AG08396 (cell line): ENCODE results near the gene GEMIN7.
"Not testable (repeated sequence)": the region's sequence is repeated elsewhere in the genome, so short reads cannot be mapped to it uniquely, and the experiment has no call there.

ENCODE experiments used
- DNase-seq: peaks from one replicate; pipeline ENCODE4 v3.0.0; 2012; ENCODE audit warnings: low spot score, mixed read lengths

GEMIN7 gene

DNA sequence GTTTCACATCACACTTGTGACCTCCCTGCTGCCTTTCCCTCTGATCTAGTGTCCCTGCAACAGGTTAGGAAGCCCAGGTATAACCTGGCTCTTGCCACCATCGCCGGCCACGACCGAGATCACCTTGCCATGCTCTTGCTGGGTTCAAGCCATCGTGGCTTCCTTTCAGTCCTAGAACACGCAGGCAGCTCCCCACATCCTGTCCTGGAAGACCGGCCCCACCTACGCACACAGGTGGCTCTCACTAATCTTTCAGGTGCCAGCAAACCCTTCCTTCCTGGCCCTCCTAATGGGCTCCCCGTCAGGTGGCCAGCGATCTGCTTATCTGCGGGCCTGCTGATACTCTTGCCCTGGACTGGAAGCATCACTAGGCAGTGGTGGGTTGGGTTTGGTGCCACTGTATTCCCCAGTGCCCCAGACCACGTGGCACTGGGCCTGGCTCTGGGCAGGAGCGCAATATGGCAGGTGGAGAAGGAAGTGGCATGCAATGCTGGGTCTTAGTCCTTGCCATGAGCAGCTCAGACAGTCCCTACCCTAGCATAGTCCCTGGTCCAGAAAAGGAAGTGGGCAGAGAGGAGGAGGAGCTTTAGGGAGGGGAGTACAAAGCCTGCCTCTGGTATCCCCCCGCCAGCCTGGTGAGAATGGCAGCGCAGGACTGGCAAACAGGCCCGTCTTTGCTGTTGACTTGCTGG, 25.7 kb downstream of the GEMIN7 start:
- DNase-seq, result no peak

DNA sequence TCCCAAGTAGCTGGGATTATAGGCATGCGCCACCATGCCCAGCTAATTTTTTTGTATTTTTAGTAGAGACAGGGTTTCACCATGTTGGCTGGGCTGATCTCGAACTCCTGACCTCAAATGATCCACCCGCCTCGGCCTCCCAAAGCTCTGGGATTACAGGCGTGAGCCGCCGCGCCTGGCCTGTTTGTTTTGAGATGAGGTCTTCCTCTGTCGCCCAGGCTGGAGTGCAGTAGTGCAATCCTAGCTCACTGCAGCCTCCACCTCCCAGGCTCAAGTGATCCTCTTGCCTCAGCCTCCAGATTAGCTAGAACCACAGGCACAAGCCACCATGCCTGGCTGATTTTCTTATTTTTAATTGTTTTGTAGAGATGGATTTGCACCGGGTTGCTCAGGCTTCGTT, 27.3 kb downstream of the GEMIN7 start:
- not testable (repeated sequence) for DNase-seq

DNA sequence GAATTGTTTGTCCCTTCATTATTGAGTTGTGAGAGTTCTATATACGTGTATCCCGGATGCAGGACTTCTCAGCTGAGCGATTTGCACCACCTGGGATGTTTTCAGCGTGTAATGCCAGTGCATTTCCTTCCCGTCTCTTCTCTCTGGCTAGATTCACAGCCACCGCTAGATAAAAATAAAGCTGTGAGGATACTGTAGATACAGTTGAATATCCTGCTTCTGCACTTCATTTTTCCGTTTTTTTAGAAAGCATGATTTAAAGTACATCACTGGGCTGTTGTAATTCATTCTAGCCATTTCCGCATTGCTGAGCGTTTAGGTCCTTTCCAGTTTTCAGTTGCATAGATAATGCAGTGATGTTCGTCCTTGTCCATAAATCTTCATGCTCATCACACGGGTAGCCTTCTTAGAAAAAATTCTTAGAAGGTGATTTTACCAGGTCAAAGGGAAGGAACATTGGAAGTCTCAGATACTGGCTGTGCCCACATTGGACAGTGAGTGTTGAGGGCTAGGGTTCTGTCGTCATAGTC, 28.6 kb downstream of the GEMIN7 start:
- DNase-seq, result no peak

DNA sequence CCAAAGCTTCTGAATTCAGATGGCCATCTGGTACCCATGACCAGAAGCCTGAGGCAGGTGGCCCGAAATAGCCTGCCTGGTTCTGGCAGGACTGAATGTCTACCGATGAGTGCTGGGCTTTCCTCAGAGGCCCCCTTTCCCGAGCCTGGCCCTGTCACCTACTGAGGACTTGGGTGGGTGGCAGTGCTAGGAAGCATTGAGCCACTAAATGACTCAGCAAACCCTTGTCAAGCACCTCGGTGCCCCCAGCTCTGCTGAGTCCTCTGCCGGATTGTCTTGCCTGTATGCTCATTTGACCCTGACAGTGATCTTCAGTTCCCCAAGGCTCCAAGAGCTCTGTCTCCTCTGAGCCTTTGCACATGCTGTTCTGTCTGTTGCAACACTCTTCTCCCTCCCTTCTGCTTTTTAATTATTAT, 31.8 kb downstream of the GEMIN7 start:
- no peak for DNase-seq

DNA sequence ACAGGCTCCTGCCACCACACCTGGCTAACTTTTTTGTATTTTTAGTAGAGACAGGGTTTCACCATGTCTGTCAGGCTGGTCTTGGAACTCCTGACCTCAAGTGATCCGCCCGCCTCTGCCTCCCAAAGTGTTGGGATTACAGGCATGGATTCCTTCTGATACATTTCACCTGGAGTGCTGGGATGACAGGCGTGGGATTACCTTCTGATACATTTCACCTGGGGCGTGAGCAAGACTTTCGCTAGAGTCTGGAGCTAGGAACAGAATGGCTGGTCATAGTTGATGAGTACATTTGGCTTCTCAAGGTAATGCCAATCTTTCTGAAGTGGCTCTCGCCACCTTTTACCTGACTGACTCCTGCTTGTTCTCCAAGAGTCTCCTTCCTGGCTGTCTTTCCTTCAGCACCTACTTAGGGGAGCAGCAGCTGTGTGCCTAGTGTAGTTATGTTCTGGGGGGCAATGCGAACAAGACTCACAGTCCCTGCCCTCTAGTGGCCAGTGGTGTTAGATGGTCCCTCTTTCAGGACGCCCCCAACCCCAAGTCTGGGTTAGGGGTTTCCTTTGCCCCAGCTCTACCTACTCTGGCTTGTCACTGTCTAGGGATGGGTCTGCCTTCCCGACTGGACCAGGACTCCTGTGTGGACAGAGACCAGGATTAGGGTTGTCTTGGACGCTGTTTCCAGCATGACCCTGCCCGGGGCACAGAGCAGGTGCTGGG, 33.2 kb downstream of the GEMIN7 start:
- DNase-seq, result no peak

DNA sequence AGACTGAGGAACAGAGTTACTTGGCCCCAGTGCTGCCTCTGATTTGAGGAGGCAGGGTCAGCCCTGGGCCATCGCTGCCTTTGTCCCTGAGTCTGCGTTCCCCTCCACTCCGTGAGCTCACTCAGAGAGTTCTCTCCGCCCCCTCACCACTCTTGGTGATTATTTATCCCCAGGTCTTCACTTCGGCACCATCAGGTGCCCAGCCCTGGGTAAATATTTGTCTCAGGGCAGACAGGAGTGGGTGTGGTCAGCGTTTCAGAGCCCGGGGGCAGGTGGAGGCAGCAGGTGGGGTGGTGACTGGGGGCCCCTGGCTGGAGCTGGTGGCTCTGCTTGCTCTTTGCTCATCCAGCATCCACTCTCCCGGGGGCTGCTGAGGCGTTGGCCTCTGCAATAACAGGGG, 34.6 kb downstream of the GEMIN7 start:
- DNase-seq, result no peak

DNA sequence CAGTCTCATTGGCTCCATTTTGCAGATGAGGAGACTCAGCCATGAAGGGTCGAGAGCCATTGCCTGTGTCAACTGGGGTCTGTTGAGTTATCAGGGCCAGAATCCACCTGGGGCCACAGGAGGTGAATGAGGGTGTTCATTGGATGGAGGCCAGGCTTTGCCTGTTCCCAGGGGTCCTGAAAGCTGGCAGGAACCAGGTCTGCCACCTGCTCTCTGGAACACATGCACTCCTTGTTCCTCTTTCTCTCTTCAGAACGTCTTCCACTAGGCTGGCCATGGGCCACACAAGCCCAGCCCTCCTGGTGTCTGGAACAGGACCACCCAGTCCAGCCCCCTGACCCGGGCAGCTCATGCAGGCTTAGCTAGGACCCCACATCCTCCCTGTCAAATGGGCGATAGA, 35.1 kb downstream of the GEMIN7 start:
- no peak for DNase-seq

DNA sequence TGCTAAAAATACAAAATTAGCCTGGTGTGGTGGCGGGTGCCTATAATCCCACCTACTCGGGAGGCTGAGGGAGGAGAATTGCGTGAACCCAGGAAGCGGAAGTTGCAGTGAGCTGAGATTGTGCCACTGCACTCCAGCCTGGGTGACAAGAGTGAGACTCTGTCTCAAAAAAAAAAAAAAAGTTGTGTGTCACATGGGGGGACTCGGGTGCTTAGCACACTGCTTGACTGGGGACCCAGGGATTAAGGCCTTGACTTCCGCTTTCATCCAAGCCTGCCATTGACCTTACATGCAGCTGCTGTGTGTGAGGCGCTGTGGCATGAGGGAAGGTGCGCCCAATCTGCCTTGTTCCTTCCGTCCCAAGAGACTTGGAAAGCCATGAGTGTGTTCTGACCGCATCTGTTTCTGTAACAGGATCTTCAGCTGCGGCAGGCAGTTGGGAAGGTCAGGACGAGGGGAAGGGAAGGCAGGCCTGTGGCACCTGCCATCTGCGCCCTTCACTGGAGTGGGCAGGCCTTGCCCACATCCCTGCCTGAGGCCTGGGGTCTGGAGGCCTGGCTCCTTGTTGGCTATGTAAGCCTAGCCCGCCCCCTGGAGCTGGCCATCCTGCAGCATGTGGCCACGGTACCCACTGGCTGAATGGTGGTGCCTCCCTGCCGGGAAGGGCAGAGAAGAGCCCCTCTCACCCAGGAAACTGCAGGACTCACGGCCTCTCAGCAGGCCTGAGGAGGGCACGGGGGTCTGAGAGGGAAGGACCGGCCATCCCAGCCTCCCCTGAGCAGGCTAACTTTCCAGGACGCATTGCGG, 37.0 kb downstream of the GEMIN7 start:
- no peak for DNase-seq

DNA sequence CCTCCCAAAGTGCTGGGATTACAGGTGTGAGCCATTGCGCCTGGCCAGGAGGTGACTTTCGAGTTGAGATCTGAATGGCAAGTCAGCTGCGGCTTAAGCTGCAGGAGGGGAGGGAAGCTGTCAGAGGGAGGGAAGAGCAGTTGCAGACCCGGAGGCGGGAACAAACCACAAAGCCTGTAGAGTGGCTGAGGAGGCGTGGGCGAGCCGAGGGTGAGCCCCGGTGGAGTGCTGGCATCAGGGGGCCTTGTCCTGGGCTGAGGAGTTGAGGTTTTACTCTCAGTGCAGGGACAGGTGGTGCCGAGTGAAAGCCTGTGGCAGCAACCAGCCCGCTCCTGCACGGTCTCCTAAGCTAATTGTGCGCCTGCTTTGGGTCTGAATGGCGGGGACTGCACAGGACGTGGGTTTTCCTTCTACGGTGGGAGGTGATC, 38.1 kb downstream of the GEMIN7 start:
- no peak for DNase-seq

DNA sequence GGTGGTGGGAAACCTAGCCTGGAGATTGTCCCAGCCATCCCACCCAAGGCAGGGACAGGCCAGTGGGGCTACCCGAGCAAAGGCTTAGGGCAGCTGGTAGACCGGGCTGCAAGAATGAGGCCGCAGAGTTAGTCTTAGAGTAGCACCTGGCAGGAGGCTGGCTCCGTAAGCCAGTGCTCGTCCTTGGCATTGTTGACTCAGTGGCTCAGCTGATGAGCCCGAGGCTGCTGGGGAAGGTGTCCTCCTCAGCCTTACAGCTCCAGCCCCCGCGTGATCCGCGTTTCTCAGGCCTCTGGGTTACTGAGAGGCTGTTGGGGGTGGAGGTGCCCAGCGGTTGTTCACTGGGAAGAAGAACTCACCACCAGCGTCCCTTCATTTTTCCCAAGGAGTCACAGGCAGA, 38.6 kb downstream of the GEMIN7 start:
- no peak for DNase-seq

DNA sequence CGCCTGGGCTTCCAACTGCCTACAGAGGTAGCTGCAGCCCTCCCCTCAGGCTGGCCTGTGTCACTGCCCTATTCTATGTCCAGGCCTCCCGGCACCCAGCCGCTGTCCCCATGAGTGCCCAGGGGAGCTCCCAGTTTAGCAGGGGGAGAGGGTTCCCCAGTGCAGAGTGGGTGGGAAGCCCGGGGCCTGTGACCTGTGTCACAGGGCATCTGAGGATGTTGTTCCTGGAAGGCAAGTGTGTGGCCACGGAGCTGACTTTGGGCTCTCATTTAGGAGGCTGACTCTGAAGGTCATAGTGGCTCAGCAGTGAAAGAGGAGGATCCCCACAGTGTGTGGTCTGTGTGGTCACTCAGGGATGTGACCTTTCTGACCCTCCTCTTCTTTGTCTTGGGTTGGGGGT, 39.0 kb downstream of the GEMIN7 start:
- DNase-seq, result no peak

DNA sequence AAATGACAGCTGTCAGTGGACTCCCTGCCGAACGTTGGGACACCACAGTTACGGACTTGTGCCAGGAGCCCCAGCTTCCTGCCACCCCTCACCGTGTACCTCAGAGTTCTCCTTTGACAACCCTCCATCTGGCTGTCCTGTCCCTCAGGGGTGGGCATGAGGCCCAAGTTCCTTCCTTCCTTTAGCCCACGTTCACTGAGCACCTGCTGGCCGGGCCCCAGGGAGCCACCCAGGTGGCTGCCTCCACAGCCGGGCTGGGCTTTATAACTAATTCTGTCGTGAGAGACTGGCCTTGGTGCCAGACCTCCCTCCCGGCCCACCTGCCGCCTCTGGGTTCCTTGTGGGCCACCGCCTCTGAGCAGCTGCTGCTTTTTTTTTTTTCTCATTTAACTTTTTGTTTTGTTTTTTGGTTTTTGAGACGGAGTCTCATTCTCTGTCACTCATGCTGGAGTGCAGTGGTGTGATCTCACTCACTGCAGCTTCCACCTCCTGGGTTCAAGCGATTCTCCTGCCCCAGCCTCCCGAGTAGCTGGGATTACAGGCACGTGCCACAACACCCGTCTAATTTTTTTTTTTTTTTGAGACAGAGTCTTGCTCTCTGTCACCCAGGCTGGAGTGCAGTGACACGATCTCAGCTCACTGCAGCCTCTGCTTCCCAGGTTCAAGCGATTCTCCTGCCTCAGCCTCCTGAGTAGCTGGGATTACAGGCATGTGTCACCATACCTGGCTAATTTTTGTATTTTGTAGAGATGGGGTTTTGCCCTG, 39.7 kb downstream of the GEMIN7 start:
- not testable (repeated sequence) for DNase-seq

DNA sequence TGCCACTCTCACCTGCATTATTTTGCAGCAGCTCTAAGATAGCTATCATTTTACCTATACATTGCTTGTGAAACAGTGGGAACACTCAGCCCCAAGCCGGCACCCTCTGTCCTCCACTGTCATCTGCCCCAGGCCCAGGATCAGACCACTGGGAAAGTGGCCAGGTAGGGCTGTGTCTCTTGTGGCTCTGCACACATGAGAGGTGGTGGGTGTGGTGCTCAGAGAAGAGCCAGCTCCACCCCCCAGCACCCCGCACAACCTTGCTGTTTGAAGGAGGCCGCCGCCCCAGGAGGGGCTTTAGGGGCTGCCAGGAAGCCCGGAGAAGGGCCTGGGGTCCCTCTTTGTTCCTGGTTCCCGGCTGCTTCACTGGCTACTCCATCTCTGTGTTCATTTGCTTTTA, 40.5 kb downstream of the GEMIN7 start:
- no peak for DNase-seq

DNA sequence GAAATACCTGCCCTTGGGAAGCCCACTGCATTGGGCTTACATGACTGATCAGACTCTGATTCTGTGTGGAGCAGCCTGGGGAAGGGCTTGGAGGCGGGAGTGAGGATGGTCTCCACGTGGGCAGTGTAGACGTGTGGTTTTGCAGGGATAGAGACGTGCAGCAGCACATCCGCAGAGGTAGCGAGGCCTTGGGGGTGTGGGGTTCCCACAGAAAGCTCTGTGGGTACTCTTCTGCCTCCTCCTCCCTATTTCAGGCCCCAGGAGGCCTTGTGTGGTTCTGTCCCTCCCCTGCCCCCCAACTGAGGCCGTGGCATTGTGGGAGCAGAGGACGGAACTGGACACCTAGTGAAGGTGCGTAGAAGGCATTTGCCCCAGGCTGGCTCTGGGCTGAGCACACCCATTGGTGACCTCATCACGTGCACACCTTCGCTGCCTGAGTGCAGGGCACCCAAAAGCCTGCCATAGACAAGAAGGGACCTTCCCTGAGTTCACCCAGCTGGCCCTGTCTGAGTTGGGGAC, 42.8 kb downstream of the GEMIN7 start:
- DNase-seq, result no peak

DNA sequence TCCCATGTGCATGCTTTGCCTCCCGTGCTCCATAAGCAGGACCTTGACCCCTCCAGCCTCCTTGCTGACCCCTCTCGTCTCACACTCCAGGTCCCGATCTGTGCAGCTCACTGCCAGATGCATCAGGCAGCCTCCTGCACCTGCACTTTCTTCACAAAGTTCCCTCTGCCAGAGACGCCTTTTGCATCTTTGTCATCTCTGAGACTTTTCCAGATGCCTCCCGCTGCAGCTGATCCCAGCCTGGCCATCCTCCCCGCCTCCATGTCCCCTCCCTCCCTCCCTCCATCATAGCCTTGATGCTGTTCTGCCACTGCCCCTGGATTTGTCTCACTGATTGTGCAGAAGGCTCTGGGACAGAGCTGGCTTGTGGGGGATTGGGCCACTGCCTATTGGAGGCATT, 43.8 kb downstream of the GEMIN7 start:
- DNase-seq, result no peak

DNA sequence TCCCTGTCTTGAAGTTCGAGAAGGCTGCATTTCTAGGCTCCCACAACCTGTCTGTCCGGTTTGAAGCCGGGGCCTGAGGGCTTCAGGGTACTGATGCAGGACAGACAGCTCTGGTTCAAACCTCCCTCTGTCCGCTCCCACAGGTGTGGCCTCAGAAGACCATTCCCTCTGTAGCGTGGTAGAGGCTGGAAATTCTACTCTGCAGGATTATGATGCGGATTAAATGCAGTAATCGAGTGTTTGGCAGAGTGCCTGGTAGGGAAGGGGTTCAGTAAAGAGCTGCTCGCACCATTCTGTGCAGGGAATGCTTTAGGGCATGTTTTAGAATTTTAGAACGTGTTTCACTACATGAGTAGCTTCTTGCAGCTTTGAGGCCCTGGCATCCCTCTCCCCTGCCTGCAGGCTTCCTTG, 44.4 kb downstream of the GEMIN7 start:
- DNase-seq, result no peak

DNA sequence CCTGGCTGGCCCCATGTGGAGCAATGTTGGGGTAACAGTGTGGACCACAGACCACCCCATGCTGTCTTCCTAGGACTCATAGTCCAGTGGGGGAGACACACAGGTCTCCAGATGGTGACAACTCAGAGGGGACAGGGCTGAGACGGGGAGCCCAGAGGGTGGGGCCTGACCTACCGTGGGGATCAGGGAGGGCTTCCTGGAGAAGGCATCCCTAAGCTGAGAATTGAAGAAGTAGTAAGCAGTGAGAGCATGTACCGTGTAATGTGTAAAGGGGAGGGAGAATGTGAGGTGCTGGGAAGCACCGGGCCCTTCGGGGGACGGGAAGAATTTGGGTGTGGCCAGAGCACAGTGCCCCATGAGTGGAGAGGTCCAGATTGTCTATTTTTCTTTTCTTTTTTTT, 45.0 kb downstream of the GEMIN7 start:
- no peak for DNase-seq

DNA sequence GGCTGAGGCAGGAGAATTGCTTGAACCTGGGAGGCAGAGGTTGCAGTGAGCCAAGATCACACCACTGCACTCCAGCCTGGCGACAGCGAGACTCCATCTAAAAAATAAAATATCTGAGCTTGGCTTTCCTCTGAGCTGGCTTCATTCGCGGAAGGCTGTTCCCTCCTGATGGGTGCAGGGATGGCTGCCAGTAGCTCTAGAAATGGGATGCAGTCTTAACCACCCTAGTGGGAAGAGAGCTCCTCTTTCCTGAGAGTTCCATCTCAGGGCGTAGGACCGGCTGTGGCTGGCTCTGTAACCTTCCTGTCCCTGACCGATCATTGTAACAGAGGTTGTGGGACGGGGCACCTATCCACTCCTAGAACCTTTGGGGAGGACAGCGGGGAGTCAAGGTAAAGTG, 46.3 kb downstream of the GEMIN7 start:
- DNase-seq, result no peak

DNA sequence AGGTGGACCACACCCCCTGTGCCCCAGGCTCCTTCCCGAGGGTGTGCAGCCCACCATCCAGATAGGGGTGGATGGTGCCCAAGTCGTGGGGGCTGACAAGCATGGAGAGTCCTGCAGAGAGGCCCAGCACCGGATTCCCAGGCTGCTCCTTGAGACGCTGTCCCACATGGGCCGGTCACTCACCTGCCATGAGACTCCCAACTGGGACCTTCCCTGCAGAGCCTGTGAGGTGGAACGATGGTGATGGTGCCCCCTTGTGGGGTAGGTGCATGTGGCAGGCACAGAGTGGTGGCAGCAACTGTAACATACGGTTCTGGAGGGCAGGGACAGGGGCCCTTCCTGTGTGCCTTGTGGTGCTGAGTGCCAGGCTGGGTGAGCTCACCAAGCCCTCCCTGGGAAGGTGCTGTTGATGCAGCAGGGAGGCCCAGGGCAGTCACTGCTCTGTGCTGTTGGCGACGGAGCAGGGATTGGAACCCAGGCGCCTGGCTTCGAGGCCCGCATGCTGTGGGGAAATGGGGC, 47.0 kb downstream of the GEMIN7 start:
- peak; percentile 69 for DNase-seq

DNA sequence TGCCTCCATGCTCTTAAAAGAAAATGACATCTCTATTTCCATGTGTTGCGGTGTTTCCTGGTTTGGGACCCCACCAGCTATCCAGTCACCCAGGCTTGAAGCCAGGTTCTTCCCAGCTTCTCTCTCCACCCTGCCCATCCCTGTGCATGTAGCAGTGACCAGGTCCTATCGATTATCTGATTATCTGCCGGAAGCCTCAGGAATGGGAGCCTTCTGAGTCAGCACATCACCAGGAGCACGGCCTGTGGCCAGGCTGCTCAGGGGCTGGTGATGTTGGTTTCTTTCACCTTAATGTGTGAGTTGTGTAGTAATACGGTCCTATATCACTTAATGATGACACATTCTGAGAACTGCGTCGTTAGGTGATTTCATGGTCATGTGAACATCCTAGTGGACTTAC, 47.6 kb downstream of the GEMIN7 start:
- no peak for DNase-seq

DNA sequence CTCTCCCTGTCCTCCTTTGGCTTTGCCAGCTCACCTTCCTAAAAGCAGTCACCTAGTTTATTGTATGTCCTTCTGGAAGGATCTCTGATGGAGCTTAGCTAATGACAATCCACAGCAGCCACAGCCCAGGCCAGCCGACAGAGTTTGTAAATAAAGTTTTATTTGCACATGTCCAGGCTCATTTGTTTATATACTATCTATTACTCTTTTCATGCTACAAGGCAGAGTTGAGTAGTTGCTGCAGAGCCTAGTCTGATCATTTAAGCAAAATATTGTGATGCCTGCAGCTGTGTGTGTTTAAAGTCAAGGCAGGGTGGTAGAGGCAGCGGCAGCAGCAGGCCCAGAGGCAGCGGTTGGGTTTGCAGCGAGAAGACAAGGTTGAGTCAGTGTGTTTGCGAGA, 49.1 kb downstream of the GEMIN7 start:
- no peak for DNase-seq

DNA sequence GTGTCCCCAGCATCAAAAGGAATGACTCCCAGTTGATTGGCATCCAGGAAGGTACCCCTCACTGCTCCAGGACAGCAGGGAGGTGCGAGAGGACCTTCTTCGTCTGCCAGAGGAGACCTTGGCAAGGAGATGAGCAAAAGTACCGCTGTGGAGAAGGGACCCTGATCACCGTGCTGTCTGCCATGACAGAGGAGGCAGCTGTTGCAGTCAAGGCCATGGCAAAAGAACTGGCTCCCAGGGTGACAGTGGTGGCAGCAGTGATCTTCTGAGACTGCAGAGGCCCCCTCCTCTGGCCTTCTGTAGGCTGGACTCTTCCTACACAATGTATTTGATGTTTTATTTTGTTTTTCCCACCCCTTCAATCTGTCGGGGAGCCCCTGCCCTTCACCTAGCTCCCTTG, 49.7 kb downstream of the GEMIN7 start:
- DNase-seq, result no peak
